Glomerular visceral epithelial cell (primary cell): ENCODE results near the gene TXNDC2.

Source experiments
- DNase-seq: peaks from one replicate; pipeline ENCODE4 v3.0.0-alpha.2; 2016; ENCODE audit errors: extremely low spot score

Gene TXNDC2

DNA sequence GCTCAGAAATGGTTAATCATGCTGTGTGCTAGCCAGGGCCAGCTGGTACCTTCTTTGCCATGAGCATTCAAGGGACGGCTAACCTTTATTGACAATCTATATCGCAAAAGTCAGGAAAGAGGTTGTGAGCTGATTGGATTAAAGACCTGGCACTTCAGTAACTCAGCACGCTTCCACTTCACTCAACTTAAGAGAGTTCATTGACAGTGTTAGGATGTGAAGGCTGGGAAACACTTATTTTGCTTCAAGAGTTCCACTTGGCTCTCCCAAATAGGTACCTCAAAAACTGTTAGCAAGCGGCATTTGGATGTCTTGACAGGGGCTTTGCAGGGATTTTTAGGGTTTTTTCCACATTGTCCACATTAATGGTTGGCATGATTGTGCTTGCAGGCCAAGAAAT lies 25.1 kb upstream of the TXNDC2 start:
- no peak for DNase-seq

DNA sequence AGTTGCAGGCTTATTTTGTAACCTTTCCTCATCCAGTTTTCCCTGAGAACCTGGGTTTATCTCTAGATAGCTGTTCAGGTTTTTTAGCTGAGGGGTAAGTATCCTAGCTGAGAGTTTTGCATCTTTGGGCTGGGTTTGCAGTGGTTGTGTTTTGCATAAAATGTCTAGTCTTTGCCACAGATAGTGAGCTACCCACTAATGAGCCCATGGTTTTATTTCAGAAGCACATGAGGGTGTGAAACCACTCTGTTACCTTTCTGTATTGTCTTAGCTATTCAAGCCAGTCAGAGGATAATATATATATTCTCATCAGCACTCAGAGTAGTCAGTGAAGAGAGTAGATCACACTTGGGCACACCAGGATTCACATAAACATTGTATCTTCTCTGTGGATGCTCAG lies 24.6 kb upstream of the TXNDC2 start:
- no peak for DNase-seq

DNA sequence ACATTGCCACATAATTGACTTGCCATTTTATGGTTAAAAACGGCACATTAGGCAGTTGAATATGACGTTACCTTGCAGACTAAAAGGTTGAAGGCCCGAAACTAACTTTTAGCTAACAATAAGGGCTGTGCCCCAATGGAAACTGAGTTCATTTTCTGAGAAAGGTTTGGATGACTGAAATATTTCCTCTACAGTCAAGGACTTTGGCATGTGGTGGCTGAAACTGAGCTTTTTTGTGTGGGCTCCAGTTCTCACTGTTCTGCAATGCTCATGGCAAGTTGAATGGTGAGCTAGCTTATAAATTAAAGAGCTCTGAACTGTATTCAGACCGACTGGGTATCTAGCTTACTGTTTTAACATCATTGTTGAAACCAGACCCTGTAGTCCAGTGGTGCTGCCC lies 23.8 kb upstream of the TXNDC2 start:
- no peak for DNase-seq

DNA sequence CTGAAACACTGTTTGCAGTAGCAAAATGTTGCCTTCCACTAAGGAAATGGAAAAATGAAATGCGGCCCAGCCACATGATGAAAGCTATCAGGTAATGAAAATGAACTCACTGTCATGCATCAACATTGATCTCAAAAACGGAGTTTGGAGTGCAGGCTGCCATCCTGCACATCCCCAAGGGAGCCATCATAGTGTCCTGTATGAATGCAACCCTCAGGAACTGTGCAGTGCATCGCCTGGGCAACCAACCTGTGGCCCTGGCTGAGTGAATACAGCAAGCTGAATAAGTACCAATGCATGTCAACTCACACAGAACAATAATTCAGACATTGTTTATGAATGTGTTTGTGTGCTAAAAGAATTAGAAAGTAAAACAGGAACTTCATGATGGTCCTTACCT lies 23.1 kb upstream of the TXNDC2 start:
- DNase-seq, result no peak

DNA sequence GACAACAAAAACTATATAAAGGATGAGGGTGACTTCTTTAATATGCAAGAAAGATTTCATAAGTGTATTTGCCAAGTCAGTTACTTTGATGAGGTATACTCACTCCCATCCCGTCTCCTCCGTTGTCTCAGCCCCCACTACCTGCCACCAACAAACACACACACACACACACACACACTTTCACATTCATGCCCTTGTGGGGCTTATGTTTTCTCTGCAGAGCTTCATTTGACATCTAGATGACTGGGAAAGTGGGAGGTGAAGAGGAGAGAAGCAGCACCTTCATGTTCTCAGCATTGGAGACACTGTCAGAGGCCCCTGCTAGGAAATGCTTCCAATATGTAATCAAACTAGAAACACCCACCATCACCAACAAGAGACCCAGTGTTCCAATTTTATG lies 22.5 kb upstream of the TXNDC2 start:
- DNase-seq, result no peak

DNA sequence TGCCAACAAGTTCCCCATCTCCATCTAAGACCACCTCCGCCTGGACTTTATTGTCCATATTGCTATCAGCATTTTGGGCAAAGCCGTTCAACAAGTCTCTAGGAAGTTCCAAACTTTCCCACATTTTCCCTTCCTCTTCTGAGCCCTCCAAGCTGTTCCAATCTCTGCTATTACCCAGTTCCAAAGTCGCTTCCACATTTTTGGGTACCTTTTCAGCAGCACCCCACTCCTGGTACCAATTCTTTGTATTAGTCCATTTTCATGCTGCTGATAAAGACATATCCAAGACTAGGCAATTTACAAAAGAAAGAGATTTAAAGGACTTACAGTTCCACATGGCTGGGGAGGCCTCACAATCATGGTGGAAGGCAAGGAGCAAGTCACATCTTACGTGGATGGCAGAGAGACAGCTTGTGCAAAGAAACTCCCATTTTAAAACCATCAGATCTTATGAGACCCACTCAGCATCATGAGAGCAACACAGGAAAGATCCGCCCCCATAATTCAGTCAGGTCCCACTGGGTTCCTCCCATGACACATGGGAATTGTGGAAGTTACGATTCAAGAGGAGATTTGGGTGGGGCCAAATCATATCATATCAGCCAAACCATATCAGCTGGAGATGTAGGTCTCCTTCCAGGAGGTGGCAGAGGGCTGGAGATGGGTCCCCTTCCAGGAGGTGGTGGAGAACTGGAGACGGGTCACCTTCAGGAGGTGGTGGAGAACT lies 19.8 kb upstream of the TXNDC2 start:
- no peak for DNase-seq

DNA sequence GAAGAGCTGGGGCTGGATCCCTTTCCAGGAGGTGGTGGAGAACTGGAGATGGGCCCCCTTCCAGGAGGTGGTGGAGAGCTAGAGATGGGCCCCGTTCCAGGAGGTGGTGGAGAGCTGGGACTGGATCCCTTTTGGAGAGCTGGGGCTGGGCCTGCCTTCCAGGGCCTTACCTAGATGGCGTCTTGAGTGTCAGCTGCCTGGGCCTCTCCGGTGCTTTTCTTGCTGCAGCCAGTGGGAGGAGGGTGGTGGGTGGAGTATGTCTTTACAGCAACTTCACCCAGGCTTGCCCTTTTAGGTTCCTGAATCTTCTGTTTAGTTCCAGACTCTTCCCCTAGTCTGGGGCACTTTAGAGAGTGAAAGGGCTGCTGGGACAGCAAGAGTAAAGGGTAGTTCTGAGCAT lies 19.1 kb upstream of the TXNDC2 start:
- no peak for DNase-seq

DNA sequence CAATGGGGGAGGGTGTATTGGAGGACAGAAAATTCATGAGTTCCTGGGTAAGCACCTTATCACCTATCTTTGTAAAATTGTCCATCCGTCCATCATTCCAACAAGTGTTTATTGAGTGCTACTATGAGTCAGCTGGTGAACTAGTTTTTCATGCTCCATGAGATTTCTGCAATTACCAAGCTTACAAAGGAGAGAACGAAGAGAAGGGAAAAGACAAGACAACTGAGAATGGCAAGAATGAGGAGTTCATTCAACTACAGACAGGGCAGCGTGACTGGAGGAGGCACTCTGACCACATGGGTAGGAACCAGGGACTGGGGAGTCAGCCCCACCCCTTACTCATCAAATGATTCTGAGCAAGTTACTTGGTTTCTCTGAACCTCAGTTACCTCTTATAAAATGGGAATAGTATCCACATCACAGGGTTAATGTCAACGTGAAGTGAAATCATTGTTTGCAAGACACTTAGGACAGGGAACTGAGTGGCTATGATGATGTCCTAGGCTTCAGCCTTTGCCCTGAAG lies 18.6 kb upstream of the TXNDC2 start:
- peak; percentile 36 for DNase-seq

DNA sequence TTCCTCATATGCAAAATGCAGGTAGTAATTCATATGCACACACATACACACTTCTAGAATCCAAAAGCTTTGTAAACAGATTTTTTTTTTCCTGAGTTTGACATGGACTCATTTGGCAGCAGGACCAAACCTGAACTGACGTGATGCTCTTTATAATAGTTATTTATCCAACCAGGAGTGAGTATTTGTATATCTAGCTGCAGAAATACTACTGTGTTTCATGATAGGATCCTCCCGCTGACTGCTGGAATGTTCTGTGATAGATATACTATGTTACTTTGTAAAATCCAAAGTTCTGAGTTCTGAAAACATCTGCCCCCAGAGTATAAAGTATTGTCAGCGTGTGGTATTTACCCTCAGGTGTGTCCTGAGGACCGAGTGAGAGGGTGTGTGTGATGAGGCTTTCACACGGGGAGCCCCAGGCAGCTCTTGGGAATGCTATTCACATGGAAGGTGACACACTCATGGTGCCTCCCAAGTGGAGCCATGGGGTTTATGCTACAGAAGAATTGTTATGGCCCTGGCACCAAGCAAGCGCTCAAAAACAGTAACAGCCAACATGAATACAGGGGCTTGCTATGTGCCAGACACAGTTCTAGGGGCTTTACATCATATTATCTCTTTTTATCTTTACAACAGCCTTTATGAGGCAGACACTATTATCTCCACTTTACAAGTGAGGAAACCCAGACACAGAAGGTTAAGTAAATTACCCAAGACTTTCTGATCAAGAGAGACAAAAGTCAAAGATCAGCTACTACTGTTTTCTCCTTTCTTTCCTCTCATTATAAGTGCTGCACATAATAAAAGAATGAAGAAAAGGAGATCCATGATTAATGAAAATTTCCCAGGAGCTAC lies 16.7 kb upstream of the TXNDC2 start:
- no peak for DNase-seq

DNA sequence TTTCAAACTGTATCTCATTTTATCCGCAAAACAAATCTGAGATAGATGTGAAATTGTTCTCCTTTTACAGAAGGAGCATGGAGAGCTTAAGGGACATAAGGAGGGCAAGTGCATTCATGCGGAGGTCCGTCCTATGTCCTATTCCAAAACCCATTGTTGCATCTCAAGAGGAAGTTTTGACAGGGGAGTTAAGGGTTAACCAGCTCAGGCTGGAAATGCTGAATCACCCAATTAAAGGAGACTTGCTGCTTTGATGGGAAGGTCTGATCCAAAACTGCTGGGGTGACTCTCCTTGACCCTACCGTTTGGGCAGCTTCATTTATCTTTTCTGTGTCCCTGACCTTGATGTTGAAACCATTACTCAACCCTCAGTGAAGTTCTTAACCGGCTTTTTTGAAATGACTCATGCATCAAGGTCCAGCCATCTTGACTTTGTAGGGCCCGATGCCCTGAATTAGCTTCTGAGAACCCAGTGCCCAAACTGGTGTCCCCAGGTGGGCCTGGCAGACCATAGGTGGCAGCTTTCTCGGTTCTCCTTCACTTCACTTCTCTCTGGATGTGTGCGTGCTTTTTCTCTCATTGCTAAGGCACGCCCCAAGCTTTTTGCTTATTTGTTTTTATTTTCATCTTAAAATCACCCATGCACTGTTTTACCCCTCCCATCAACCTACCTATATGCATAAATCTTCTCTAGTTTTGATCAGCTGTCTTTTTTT lies 15.9 kb upstream of the TXNDC2 start:
- peak; percentile 41 for DNase-seq

DNA sequence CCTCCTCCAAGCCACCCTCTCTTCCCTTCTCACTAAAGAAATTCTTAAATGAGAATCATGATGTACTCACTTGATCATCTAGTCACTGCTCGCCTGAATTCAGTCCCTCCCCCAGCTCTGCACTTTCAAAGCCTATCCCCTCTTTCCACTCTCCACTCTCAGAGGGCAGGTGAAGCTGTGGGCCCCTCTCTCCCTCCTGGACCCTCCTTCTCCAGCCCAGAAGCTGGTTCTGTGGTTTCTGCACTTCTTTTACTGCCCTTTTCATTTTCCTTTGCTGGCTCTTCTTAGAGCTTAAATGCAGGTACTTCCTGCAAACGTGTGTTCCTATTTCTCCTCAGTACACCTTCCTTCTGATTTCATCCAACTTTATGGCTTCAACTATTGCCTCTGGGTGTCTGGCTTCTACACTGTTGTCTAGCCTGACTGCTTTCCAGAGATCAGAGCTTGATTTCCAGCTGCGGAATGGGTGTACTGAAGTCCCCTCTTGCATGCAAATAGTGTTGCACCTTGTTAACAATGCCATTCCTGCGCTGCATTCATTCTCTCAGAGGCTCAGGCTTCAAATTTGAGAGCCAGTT lies 15.3 kb upstream of the TXNDC2 start:
- no peak for DNase-seq

DNA sequence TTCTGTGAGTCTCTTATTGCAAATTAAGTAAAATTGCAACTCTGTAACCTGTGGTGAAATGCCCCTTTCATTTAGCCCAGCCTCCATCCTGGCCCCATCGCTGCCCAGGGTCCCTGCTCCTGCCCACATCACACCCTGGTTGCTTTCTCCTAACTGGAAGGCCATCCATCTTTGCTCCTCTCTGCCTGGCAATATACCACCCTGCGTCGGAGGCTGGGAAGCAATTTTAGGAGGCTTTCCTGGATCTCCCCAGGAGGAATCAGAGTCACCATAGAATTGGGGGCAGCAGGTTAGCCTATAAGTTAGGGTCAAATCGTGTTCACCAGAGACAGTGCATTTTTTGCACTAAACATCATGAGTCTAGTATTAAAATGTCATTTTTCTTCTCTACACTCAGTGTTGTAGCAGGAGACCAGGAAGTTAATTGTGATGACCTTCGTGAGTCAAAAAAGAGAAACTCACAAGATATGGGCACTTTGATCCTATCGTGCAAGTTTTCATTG lies 14.5 kb upstream of the TXNDC2 start:
- no peak for DNase-seq

DNA sequence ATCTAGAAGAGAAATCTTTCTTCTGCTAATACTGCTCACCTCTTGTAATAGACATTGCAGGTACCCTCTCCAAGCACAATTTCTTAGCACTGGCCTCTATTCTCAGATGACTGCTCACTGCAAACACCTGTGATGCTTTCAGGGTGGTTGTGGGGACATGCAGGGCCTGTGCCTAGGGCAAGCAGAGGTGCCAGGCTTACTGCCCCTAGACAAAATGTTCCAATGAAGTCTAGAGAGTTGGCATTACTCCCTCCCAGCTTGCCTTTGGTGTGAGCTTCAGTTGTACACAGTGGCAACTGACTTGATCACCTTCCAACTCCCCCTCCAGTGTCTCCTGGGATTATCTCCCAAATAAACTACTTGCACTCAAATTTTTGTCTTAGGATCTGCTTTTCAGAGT lies 12.9 kb upstream of the TXNDC2 start:
- no peak for DNase-seq

DNA sequence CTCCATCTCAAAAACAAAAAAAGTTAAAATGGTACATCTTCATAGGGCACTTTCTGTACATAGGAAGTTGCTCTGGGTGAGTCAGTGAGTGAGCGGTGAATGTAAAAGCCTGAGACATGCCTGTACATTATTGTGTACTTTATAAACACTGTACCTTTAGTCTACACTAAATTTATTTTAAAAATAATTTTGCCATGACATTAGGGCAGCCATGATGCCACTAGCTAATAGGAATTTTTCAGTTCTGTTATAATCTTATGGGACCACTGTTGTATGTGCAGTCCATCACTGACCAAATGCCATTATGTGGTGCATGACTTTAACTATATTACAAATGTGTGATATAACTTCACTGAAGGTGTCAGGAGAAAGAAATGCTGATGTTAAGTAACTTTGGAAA lies 11.0 kb upstream of the TXNDC2 start:
- DNase-seq, result no peak

DNA sequence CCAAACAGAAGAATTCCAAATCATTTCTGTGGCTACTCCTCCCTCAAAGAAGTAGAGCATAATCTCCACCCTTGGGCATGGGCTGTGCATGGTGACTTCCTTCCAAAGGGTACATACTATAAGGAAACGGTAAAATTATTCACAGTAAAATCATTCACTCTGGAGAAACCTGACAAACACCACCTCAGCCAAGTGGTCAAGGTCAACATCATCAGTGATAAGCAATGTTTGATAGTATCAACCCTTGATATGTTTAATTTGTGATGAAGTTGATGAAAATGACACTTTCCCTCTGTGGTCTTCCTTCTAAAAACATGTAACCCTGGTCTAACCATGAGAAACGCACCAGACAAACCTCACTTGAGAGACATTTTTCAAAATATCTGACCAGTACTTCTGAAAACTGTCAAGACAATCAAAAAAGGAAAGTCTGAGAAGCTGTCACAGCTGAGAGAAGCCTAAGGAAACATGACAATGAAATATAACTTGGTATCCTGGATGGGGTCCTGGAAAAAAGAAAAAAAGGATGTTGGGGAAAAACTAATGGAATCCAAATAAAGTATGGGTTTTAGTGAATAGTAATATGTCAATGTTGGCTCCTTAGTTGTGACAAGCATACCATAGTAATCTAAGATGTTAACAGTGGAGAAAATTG lies 9.4 kb upstream of the TXNDC2 start:
- DNase-seq, result no peak

DNA sequence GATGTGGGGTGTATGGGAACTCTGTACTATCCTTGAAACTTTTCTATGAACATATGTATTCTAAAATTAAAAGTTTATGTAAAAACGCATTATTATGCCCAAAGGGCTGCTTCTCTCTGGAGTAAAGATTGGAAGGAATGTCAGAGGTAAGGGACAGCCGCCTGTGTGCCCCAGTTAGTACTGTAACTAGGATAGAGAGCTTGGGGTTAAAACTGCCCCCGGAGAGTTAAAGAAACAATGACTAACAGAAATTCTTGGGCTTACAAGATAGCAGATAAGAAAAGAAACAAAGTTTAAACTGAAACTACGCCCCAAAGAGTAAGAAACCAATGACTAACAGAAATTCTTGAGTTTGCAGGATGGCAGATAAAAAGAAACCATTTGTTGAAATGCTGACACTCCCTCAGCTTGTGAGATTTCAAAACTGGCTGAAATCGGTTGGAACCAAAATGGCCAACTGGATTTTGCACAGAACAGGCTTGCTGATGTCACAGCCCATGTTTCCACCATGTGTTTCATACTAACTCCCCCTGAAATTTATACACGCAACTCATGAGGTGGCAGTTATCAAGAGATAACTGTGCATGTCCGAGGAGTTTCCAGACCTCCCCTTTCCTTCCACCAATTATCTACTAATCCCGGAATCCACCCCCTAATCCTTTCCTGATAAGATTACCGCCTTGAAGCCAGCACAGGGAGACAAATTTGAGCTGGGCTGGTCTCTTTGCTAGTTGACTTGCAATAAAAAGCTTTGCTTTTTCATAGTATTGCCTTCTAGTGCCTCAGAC lies 8.7 kb upstream of the TXNDC2 start:
- peak; percentile 55 for DNase-seq

DNA sequence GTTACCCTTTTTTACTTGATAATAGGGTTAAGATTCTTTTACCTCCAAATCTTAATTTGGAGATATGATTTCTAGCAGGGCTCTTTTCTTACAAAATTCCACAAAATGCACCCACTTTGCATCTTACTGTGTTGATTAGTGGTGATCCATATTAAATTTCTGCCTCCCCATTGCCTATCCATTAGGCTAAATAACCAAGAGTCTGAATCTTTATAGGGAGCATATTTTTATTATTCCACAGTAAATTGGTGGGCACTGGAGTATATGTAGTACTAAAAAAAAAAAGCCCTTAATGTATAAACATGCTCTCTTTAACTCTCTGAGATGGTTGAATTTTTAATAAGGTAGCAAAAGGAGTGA lies 8.1 kb upstream of the TXNDC2 start:
- no peak for DNase-seq

DNA sequence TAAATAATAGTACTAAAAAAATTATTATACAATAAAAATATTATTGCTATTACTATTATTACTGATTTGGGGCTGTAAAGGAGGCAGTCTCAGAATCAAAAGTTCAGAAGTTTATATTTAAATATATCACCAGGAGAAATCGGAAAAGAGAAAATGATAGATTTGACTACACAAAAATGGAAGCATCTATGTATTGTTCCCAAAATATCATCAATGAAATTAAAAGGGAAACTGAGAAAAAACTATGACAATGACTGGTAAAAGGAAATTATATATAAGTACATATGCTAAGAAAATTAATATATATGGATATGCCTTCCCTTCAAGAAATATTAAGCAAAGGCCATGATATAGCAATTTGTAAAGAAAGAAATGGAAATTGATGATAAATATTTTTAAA lies 7.7 kb upstream of the TXNDC2 start:
- no peak for DNase-seq

DNA sequence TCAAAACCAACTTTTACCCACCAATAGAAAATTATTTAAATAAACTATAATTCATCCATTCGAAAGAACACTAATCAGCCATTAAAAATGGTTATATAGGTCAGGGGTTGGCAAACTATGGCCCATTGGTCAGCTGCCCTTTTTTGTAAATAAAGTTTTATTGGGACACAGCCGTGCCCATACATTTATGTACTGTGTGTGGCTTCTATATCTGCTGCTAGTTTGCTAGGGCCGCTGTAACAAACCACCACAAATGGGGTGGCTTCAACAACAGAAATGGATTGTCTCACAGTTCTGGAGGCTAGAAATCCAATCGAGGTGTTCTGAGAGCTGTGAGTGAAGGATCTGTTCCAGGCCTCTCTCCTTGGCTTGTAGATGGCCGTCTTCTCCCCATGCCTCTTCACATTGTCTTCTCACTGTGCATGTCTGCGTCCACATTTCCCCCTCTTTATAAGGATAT lies 7.0 kb upstream of the TXNDC2 start:
- no peak for DNase-seq

DNA sequence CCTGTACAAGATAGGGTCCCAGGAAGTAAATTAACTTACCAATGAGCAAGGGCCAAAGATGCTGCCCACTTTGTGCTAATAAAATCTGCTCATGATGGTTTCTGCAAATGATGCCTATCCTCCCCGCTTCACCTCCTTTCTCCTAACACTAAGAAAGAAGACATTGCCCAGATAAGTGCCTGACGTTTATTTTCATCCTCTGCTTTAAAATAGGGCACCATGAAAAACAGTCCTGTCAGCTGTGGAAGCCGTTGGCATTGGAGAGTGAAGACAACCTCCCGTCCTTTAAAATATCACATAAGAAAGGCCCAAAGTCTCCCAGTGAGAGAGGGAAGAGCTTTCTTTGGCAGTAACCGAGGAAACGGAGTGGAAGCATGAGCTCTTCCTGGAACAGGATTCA lies 1.7 kb upstream of the TXNDC2 start:
- no peak for DNase-seq
